CD4-positive, alpha-beta memory T cell (primary cell): Measurements from ENCODE around the gene SELENOF. TPM values are rescaled to one million over a fixed set of nuclear protein-coding genes. Genes with fewer than 3 reads are reported as not detected.

Source experiments
- CTCF ChIA-PET: fragments of 350-600 bp; sonication (Branson Sonifier 250); formaldehyde crosslinking; loops from one replicate; lab custom pipeline; 2021; ENCODE audit warnings: inconsistent platforms; ENCODE audit not compliant: partially characterized antibody; lab: Charles Lee
- POLR2A ChIA-PET: fragments of 350-600 bp; sonication (Branson Sonifier 250); formaldehyde crosslinking; loops from one replicate; lab custom pipeline; 2021; ENCODE audit not compliant: partially characterized antibody; lab: Charles Lee
- DNase-seq, 5 donors: peaks; one replicate each; pipeline versions ENCODE4 v3.0.0 to v3.0.0-alpha.2; 2020 to 2022; ENCODE audit warnings: mixed read lengths in 1 of 5
- H3K27ac ChIP-seq: one replicate; pipeline ENCODE4 v1.7.0; 2013; ENCODE audit warnings: low read depth, low read length
- H3K27me3 ChIP-seq: 2 replicates; pipeline ENCODE4 v1.7.0; 2013; ENCODE audit warnings: mild to moderate bottlenecking, low read length, moderate library complexity; ENCODE audit not compliant: insufficient read depth
- H3K36me3 ChIP-seq: 2 replicates; pipeline ENCODE4 v1.7.0; 2013; ENCODE audit warnings: mild to moderate bottlenecking, low read length, moderate library complexity; ENCODE audit not compliant: insufficient read depth
- H3K4me1 ChIP-seq: 2 replicates; pipeline ENCODE4 v1.7.0; 2013; ENCODE audit warnings: mild to moderate bottlenecking, low read length, moderate library complexity; ENCODE audit not compliant: insufficient read depth
- H3K4me3 ChIP-seq, 2 donors: one replicate each; pipeline ENCODE4 v1.7.0; 2013; ENCODE audit warnings: low read length in 2 of 2, mild to moderate bottlenecking in 1 of 2
- H3K9me3 ChIP-seq, 2 donors: one replicate each; pipeline ENCODE4 v1.7.0; 2013; ENCODE audit warnings: low read length in 2 of 2, control low read depth in 1 of 2; ENCODE audit not compliant: control insufficient read depth in 1 of 2
- H3K27ac Mint-ChIP-seq, 7 donors: one replicate each; pipeline ENCODE4 v1.8.0; 2020 to 2021; ENCODE audit warnings: mixed read lengths in 7 of 7, mild to moderate bottlenecking in 6 of 7, inconsistent platforms in 3 of 7, moderate library complexity in 3 of 7
- H3K27me3 Mint-ChIP-seq, 2 donors: one replicate each; pipeline ENCODE4 v1.8.0; 2020 to 2021; ENCODE audit warnings: mixed read lengths in 2 of 2
- H3K36me3 Mint-ChIP-seq, 2 donors: one replicate each; pipeline ENCODE4 v1.8.0; 2020 to 2021; ENCODE audit warnings: mixed read lengths in 2 of 2, inconsistent platforms in 1 of 2, mild to moderate bottlenecking in 1 of 2
- H3K4me1 Mint-ChIP-seq, 4 donors: one replicate each; pipeline ENCODE4 v1.8.0; 2020 to 2021; ENCODE audit warnings: mixed read lengths in 4 of 4, mild to moderate bottlenecking in 1 of 4
- H3K4me3 Mint-ChIP-seq, 8 donors: one replicate each; pipeline ENCODE4 v1.8.0; 2020 to 2021; ENCODE audit warnings: mixed read lengths in 8 of 8, mild to moderate bottlenecking in 7 of 8, moderate library complexity in 6 of 8, inconsistent platforms in 3 of 8
- H3K9me3 Mint-ChIP-seq, 8 donors: one replicate each; pipeline ENCODE4 v1.8.0; 2020 to 2021; ENCODE audit warnings: mixed read lengths in 8 of 8, mild to moderate bottlenecking in 5 of 8, inconsistent platforms in 3 of 8, moderate library complexity in 1 of 8
- intact Hi-C: fragments of 100-400 bp; cut with micrococcal nuclease; formaldehyde crosslinking; loops from one replicate; pipeline ENCODE4 v1.15.1; 2023
- polyA plus RNA-seq, 2 donors: library from polyadenylated mRNA; unstranded; fragments of 300-500 nt; fragmentation: Illumina TruSeq; gene quantifications; one replicate each; pipeline ENCODE4 v1.2.3, GENCODE V29; 2021
- total RNA-seq, 2 experiments: library from RNA; stranded (reverse); gene quantifications; one replicate each; pipeline ENCODE4 v1.2.3, GENCODE V29; 2021

SELENOF gene
- total and polyA plus RNA-seq, 4 experiments from 2014 or later: 151 to 392 (median 233) TPM

DNA sequence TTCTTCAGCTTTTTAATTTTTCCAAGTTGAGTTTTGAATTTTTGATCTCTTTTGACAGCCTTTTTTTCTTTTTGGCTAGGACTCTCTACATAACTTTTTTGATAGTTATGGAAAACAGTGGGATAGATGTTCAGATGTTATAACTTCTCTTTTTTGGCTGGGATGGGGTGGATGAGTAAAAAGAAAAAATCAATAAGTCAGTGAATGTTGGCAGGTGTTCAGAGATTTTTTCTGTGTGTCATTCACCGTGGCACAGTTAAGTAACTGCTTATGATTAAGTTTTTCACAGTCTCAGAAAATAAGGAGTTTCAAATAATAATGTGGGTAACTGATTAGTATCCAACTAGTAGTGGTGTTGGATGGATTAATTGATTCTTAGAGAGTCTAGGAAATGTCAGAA is 24.5 kb upstream of the SELENOF start:
- no peaks in the 10 kb centered on the region for H3K27me3 ChIP-seq
- DNase-seq: no peak
- CTCF ChIA-PET: no interaction called here
- POLR2A ChIA-PET: no interaction called here
- Mint-ChIP-seq H3K4me3 (no peak overlapping the region), H3K27me3 (no peaks in the 10 kb centered on the region), H3K9me3 (no peaks in the 10 kb centered on the region), H3K36me3 (no peaks in the 10 kb centered on the region), H3K4me1 (peaks cover 8 to 16% (median 11%) of the 10 kb centered on the region in 4 donors), H3K27ac (peak overlapping the region in 1 of 7 donors; percentile 13)
- intact Hi-C loops: loop anchor here (10.0 kb wide), 1 partner anchor 54 kb away; no protein-coding TSS in a partner anchor
- no peaks in the 10 kb centered on the region for H3K9me3 ChIP-seq
- no peak overlapping the region for H3K4me3 ChIP-seq
- H3K27ac ChIP-seq: no peak overlapping the region
- peaks cover 6% of the 10 kb centered on the region for H3K4me1 ChIP-seq
- no peaks in the 10 kb centered on the region for H3K36me3 ChIP-seq

- Histone ChIP-seq H3K36me3 (no peaks in the 10 kb centered on the region), H3K9me3 (no peaks in the 10 kb centered on the region), H3K4me1 (peaks cover 8% of the 10 kb centered on the region), H3K27ac (no peak overlapping the region), H3K4me3 (no peak overlapping the region), H3K27me3 (no peaks in the 10 kb centered on the region)
- peaks cover 13 to 27% (median 18%) of the 10 kb centered on the region in 4 donors for H3K4me1 Mint-ChIP-seq
- CTCF ChIA-PET: interaction anchor here (1.5 kb wide), 1 partner anchor 100 kb away, joined by 4 read pairs; no protein-coding TSS in a partner anchor
- no peaks in the 10 kb centered on the region for H3K27me3 Mint-ChIP-seq
- peak overlapping the region in 1 of 8 donors; percentile 31 for H3K4me3 Mint-ChIP-seq
- no peaks in the 10 kb centered on the region for H3K9me3 Mint-ChIP-seq
- DNase-seq: peak in 1 of 5 donors; percentile 3
- no peaks in the 10 kb centered on the region for H3K36me3 Mint-ChIP-seq
- intact Hi-C loops: loop anchor here (10.0 kb wide), 1 partner anchor 49 kb away; no protein-coding TSS in a partner anchor
- POLR2A ChIA-PET: no interaction called here
- H3K27ac Mint-ChIP-seq: peak overlapping the region in 3 of 7 donors; percentile 22 to 68 (median 25)
Measured at GRCh38 chr1:86933562-86934377, 19.8 kb upstream of the SELENOF start.

DNA sequence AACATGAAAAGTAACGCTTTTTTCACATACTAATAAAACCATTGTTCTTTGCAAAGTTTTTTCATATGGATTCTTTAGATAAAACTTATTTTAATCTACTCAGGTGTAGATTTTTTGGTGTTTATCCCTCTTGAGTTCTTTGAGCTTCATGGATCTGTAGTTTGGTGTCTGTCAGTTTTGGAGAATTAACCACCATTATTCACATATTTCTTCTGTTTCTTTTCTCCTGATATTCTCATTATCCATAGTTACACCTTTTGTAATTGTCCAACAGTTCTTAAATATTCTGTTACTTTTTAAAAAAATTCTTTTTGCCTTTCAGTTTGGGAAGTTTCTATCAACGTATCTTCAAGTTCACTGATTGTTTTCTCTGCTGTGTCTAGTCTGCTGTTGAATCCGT is 19.1 kb upstream of the SELENOF start:
- Mint-ChIP-seq H3K4me1 (peaks cover 13 to 21% (median 17%) of the 10 kb centered on the region in 4 donors), H3K27ac (peak overlapping the region in 1 of 7 donors; percentile 68), H3K9me3 (no peaks in the 10 kb centered on the region), H3K27me3 (no peaks in the 10 kb centered on the region), H3K36me3 (no peaks in the 10 kb centered on the region), H3K4me3 (no peak overlapping the region)
- DNase-seq: no peak
- POLR2A ChIA-PET: no interaction called here
- CTCF ChIA-PET: interaction anchor here (1.5 kb wide), 1 partner anchor 100 kb away, joined by 4 read pairs; no protein-coding TSS in a partner anchor
- Histone ChIP-seq H3K4me1 (peaks cover 8% of the 10 kb centered on the region), H3K27me3 (no peaks in the 10 kb centered on the region), H3K9me3 (no peaks in the 10 kb centered on the region), H3K4me3 (no peak overlapping the region), H3K36me3 (no peaks in the 10 kb centered on the region), H3K27ac (no peak overlapping the region)
- intact Hi-C loops: loop anchor here (10.0 kb wide), 1 partner anchor 48 kb away; no protein-coding TSS in a partner anchor

- Mint-ChIP-seq H3K36me3 (peaks cover 8 to 13% of the 10 kb centered on the region in 2 donors), H3K4me3 (no peak overlapping the region), H3K27ac (no peak overlapping the region), H3K4me1 (peaks cover 14 to 26% (median 24%) of the 10 kb centered on the region in 4 donors), H3K9me3 (peaks cover 2 to 15% (median 12%) of the 10 kb centered on the region in 8 donors), H3K27me3 (no peaks in the 10 kb centered on the region)
- intact Hi-C loops: no loop called here
- ChIA-PET POLR2A (no interaction called here), CTCF (no interaction called here)
- no peaks in the 10 kb centered on the region for H3K27me3 ChIP-seq
- H3K4me1 ChIP-seq: peaks cover 17% of the 10 kb centered on the region
- no peak for DNase-seq
- no peak overlapping the region for H3K27ac ChIP-seq
- no peaks in the 10 kb centered on the region for H3K9me3 ChIP-seq
- no peaks in the 10 kb centered on the region for H3K36me3 ChIP-seq
- no peak overlapping the region for H3K4me3 ChIP-seq
Measured at GRCh38 chr1:86928819-86929218, 14.9 kb upstream of the SELENOF start.

DNA sequence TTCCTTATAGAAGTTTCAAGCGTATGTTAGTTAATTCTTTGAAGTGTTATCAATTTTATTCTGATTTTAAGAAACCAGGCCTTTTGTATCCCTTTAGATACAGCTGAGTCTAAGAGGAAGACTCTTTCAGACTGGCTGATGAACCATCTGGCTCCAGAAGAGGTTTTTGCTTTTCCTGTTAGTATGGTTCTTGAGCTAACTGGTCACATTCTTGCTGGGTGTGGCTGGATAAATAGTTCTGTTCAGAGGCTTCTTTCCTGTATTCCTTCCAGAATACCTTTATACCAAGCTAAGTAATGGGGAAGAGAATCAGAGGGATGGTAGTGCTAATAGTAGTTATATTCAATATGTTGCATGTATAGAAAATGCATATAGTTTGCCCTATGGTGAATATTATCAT is 13.0 kb upstream of the SELENOF start:
- peaks cover 14 to 26% of the 10 kb centered on the region in 2 donors for H3K36me3 Mint-ChIP-seq
- POLR2A ChIA-PET: no interaction called here
- CTCF ChIA-PET: interaction anchor here (0.6 kb wide), 1 partner anchor 27 kb away, joined by 3 read pairs; no protein-coding TSS in a partner anchor

DNA sequence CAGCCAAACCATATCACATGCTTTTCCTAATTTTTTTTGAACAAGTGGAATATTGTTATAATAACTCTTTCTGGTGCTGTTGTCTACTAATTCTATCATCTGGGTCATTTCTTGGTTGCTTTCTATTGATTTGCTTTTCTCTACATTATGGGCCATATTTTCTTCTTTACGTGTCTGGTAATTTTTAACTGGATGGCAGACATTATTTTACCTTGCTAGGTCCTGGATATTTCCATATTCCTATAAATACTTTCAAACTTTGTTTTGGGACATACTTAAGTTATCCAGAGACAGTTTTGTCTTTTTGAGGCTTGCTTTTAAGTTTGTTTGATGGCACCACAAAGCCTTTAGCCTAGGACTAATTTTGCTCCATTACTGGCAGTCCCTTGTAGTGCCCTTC is 11.8 kb upstream of the SELENOF start:
- no peak for DNase-seq
- Mint-ChIP-seq H3K36me3 (peaks cover 14 to 29% of the 10 kb centered on the region in 2 donors), H3K4me3 (peak overlapping the region in 1 of 8 donors; percentile 4), H3K27ac (no peak overlapping the region), H3K9me3 (peaks cover 2 to 37% (median 24%) of the 10 kb centered on the region in 8 donors), H3K4me1 (peaks cover 6 to 20% (median 14%) of the 10 kb centered on the region in 4 donors), H3K27me3 (no peaks in the 10 kb centered on the region)
- no peak overlapping the region for H3K4me3 ChIP-seq
- H3K9me3 ChIP-seq: no peaks in the 10 kb centered on the region
- intact Hi-C loops: no loop called here
- H3K27ac ChIP-seq: no peak overlapping the region
- H3K27me3 ChIP-seq: no peaks in the 10 kb centered on the region
- CTCF ChIA-PET: no interaction called here
- H3K4me1 ChIP-seq: peaks cover 10% of the 10 kb centered on the region
- POLR2A ChIA-PET: no interaction called here
- no peaks in the 10 kb centered on the region for H3K36me3 ChIP-seq

More for the DNA sequence above, 13.0 kb upstream of the SELENOF start:
- Mint-ChIP-seq H3K4me1 (peaks cover 6 to 16% (median 14%) of the 10 kb centered on the region in 4 donors), H3K9me3 (peaks cover 2 to 30% (median 23%) of the 10 kb centered on the region in 8 donors), H3K27me3 (no peaks in the 10 kb centered on the region), H3K27ac (no peak overlapping the region), H3K4me3 (no peak overlapping the region)
- no peak for DNase-seq
- no peak overlapping the region for H3K27ac ChIP-seq
- peaks cover 10% of the 10 kb centered on the region for H3K4me1 ChIP-seq
- no peaks in the 10 kb centered on the region for H3K36me3 ChIP-seq
- no peaks in the 10 kb centered on the region for H3K9me3 ChIP-seq
- intact Hi-C loops: no loop called here
- H3K4me3 ChIP-seq: no peak overlapping the region
- no peaks in the 10 kb centered on the region for H3K27me3 ChIP-seq

GRCh38 chr1:86924324-86924960 is 10.5 kb upstream of the SELENOF start:
- no peak overlapping the region for H3K4me3 Mint-ChIP-seq
- H3K9me3 Mint-ChIP-seq: peaks cover 2 to 37% (median 24%) of the 10 kb centered on the region in 8 donors
- H3K27me3 Mint-ChIP-seq: no peaks in the 10 kb centered on the region
- Histone ChIP-seq H3K27ac (no peak overlapping the region), H3K27me3 (no peaks in the 10 kb centered on the region), H3K4me3 (no peak overlapping the region), H3K9me3 (no peaks in the 10 kb centered on the region), H3K4me1 (peaks cover 10% of the 10 kb centered on the region), H3K36me3 (no peaks in the 10 kb centered on the region)
- H3K4me1 Mint-ChIP-seq: peaks cover 6 to 19% (median 11%) of the 10 kb centered on the region in 4 donors
- intact Hi-C loops: no loop called here
- ChIA-PET CTCF (no interaction called here), POLR2A (no interaction called here)
- peaks cover 14 to 29% of the 10 kb centered on the region in 2 donors for H3K36me3 Mint-ChIP-seq
- no peak overlapping the region for H3K27ac Mint-ChIP-seq
- no peak for DNase-seq
